GM19395 (cell line): Measurements from ENCODE around the gene ARHGAP23.
"Not testable (repeated sequence)": the region's sequence is repeated elsewhere in the genome, so short reads cannot be mapped to it uniquely, and the experiment has no call there.

Source experiments
- ATAC-seq: cut with Tn5 transposase; IDR thresholded peaks from one replicate; pipeline ENCODE4 v1.9.1; 2021; ENCODE audit warnings: mild to moderate bottlenecking, moderate library complexity; ENCODE audit not compliant: unreplicated experiment

Gene ARHGAP23

GRCh38 chr17:38460716-38461630 is 32.7 kb downstream of the ARHGAP23 start:
- no peak for ATAC-seq

- no peak for ATAC-seq
Observed at GRCh38 chr17:38461683-38462082, 33.4 kb downstream of the ARHGAP23 start.

GRCh38 chr17:38463451-38463858 is 35.2 kb downstream of the ARHGAP23 start:
- no peak for ATAC-seq

GRCh38 chr17:38464251-38464722 is 36.0 kb downstream of the ARHGAP23 start:
- no peak for ATAC-seq

GRCh38 chr17:38464723-38465390 is 36.6 kb downstream of the ARHGAP23 start:
- ATAC-seq, result no peak

- no peak for ATAC-seq
Observed at GRCh38 chr17:38465391-38466345, 37.4 kb downstream of the ARHGAP23 start.

GRCh38 chr17:38466346-38467315 is 38.4 kb downstream of the ARHGAP23 start:
- no peak for ATAC-seq

- ATAC-seq, result no peak
Observed at GRCh38 chr17:38467491-38467890, 39.2 kb downstream of the ARHGAP23 start.

- ATAC-seq, result no peak
Observed at GRCh38 chr17:38469875-38470274, 41.6 kb downstream of the ARHGAP23 start.

GRCh38 chr17:38471253-38471652 is 43.0 kb downstream of the ARHGAP23 start:
- not testable (repeated sequence) for ATAC-seq

GRCh38 chr17:38474666-38475065 is 46.4 kb downstream of the ARHGAP23 start:
- not testable (repeated sequence) for ATAC-seq

GRCh38 chr17:38476549-38476948 is 48.3 kb downstream of the ARHGAP23 start:
- ATAC-seq, result no peak

- not testable (repeated sequence) for ATAC-seq
Observed at GRCh38 chr17:38477417-38477816, 49.2 kb downstream of the ARHGAP23 start.

GRCh38 chr17:38477951-38478350 is 49.7 kb downstream of the ARHGAP23 start:
- not testable (repeated sequence) for ATAC-seq

GRCh38 chr17:38478667-38479066 is 50.4 kb downstream of the ARHGAP23 start:
- ATAC-seq, result not testable (repeated sequence)

- not testable (repeated sequence) for ATAC-seq
Observed at GRCh38 chr17:38482039-38482699, 53.9 kb downstream of the ARHGAP23 start.

GRCh38 chr17:38482700-38483043 is 54.4 kb downstream of the ARHGAP23 start:
- not testable (repeated sequence) for ATAC-seq

- ATAC-seq, result not testable (repeated sequence)
Observed at GRCh38 chr17:38484242-38485145, 56.2 kb downstream of the ARHGAP23 start.
